GM21619 (cell line): Measurements from ENCODE around the gene PSME3IP1.

Experiments
- ATAC-seq: cut with Tn5 transposase; IDR thresholded peaks from one replicate; pipeline ENCODE4 v1.9.1; 2021; ENCODE audit not compliant: unreplicated experiment

The PSME3IP1 gene

DNA sequence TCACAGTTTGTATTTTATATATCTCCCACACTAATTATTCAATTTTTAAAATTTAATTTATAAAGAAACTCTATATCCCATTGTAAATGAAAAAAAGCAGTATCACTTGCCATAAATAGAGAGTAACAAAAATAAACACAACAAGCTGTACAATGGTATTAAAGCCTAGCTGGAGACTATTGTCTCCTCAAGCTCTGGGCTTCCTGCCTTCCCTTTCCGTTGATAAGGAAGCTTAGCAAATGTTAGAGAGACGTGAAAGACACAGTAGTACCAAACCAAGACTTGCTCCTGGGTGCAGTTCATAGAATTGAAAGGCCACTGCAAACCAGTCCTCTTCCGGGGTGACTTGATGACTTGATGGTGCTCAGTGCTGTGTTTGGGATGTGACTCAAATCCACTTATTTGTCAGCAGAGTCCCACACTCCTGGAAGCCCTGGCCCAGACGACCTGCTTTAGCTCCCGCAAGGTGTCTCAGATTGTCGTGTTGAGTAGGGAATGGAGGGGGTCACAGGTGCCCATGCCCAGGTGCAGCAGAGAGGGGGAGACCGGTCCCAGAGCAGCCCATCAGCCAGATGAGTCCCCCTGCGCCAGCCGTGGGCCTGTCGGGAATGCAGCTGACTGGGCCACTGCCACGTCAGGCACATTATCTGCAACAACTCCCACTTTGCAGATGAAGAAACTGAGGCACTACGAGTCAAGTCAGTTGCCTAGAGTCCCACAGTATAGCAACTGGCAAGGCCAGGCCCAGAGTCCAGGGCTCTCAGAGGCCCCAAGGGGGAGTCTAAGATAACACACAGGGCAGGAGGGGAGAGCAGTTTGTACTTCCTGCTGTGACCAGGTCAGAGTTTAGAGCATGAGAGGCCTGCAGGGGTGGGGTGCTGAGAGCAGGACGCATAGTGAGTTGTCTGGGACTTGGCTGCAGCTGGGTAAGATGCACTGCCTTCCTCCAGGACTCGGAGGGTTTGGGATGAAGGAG, 40.5 kb downstream of the PSME3IP1 start:
- no peak for ATAC-seq

- ATAC-seq = no peak
Observed at GRCh38 chr16:57144027-57144426, 41.8 kb downstream of the PSME3IP1 start.

- ATAC-seq = no peak
Observed at GRCh38 chr16:57143149-57143921, 42.5 kb downstream of the PSME3IP1 start.

DNA sequence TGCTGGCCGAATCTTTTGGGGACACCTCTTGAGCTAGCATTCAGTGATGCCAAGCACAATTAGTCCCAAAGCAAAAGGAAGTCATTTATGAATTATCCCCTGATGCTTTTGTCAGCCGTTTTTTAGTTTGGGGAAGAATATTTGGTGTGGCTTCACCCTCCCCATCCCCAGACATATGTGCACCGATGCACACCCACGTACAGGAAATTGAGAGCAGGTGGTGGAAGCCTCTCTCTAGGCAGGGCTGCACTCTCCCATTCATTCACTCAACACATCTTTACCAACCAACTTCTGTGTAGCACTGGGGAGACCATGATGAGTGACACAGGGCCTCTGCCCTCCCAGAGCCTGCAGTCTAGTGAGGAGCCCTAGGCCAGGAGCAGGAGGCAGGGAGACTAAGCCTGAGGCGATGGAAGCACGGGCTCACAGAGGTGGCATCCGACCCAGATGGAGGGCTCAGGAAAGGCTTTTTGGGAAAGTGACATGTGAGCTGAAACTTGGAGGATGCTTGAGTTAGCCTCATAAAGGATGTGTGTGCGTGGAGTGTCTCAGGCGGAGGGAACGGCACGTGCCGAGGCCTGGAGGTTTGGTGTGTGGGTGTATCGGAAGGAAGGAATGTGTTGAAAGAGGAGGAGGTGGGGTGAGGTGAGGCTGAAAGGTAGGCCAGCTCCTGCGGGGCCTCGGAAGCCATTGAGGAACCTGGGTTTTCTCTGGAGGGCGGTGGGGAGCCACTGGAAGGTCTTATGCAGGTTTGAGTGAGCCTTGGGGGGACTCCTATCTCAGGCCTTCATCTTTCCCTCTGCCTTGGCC, 43.8 kb downstream of the PSME3IP1 start:
- ATAC-seq = no peak

DNA sequence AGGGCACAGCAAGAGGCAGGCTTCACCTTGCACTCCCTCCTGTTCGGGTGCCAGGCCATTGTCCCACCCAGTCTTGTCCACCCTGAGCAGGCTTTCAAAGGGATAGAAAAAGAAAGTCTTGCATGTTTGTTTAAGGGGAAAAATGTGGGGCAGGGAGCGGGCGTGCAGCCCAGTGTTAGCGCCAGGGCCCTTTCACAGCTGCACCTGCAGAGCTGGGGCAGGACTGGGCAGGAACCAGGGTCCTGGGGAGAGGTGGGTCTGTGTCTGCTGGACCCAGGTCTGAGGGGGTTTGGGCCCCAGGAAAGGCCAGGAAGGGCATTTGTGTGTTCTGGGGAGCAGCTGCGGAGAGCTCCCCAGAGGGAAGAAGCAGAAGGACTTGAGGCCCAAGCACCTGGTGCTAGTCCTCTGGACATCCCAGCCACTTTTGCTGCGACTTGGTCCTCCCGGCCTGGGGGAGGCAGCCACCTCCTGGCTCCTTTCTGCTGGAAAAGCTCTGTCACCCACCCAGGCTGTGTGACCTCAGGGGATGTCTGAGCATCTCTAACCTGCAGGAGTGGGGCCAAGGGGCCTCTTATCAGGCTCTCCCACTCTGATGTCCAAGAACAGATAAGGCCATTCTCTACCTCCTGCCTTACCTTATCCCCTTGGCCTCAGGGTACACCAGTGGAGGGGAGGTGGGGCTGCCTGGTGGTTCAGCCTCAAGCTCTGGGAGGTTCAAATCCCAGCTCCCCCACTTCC, 44.7 kb downstream of the PSME3IP1 start:
- no peak for ATAC-seq

- ATAC-seq = no peak
Observed at GRCh38 chr16:57138281-57138935, 47.4 kb downstream of the PSME3IP1 start.

GRCh38 chr16:57137566-57138273, 48.1 kb downstream of the PSME3IP1 start:
- ATAC-seq = no peak

GRCh38 chr16:57137043-57137442, 48.8 kb downstream of the PSME3IP1 start:
- no peak for ATAC-seq

- no peak for ATAC-seq
Observed at GRCh38 chr16:57134982-57135381, 50.9 kb downstream of the PSME3IP1 start.

GRCh38 chr16:57133886-57134285, 52.0 kb downstream of the PSME3IP1 start:
- no peak for ATAC-seq

DNA sequence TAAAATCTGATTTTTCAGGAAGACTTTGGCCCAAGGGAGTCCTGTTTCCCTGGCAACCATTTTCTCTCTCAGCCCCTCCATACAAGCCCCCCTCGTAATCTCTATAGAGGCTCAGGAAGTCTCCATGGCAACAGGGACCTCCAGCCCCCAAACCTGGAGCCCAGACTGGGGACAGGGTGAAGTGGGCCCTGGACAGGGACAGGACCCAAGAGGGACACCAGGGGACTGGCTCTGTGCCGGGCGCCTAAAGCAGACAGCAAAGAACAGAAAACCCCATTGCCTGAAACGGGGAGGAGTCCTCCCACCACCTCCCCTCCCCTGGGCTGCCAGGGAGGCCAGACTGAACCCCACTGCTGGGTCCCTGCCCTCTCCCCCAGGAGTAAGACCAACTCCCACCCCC, 52.8 kb downstream of the PSME3IP1 start:
- no peak for ATAC-seq

DNA sequence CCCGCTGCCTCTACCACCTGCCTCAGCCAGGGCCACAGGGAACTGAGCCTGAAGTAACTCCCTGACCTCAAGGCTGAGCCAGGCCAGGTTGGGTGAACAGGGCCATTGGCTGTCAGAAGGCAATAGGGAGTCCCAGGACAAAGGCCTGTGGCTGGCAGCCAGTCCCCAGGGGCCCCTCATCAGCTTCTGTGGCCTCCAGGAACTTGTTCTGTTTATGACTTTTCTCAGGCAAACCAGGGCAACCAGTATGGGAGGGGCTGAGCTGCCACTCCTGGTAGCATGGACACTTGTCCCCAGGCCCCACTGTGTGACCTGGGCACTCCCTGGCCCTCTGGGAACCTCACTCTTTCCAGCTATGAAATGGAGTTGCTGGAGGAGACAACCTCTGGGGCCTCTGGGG, 53.4 kb downstream of the PSME3IP1 start:
- ATAC-seq = no peak

- ATAC-seq = no peak
Observed at GRCh38 chr16:57131351-57131970, 54.4 kb downstream of the PSME3IP1 start.

DNA sequence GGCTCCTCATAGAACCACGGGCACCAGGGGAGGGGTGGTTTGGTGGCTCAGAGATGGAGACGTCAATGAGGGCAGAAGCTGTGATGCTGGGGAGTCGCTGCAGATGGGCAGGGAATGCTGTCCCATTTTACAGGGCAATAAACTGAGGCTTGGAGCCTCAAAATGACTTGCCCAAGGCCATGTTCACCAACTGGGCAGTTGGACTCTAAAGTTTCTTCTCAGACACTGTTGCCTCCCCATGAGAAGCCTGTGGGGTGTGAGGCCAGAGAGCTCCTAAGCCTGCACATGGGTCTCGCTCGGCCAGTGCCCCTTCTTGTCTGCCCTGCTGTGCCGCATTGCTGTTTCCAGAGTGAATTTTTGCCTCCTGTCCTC, 54.9 kb downstream of the PSME3IP1 start:
- ATAC-seq = no peak

GRCh38 chr16:57128771-57129389, 57.0 kb downstream of the PSME3IP1 start:
- no peak for ATAC-seq

- ATAC-seq = no peak
Observed at GRCh38 chr16:57127836-57128235, 58.0 kb downstream of the PSME3IP1 start.

- ATAC-seq = no peak
Observed at GRCh38 chr16:57127037-57127763, 58.6 kb downstream of the PSME3IP1 start.

GRCh38 chr16:57126411-57126810, 59.4 kb downstream of the PSME3IP1 start:
- ATAC-seq = no peak
